Measurements from ENCODE around the gene KSR2. TPM values are rescaled to one million over a fixed set of nuclear protein-coding genes. Genes with fewer than 3 reads are reported as not detected.

Gene KSR2
- total RNA-seq, 2 donors from 2014 or later, result 1.1 to 2.0 TPM

GRCh38 chr12:117461732-117462131, 507.1 kb downstream of the KSR2 start:
- Histone ChIP-seq H3K9ac (ENCODE audit: extremely low read depth, low read length, poor library complexity, severe bottlenecking) (no peak overlapping the region), H3K4me1 (ENCODE audit: control insufficient read depth, insufficient read depth, low read length) (no peaks in the 10 kb centered on the region), H3K9me3 (ENCODE audit: control insufficient read depth, low read length) (no peaks in the 10 kb centered on the region), H3K4me3 (ENCODE audit: low read length) (no peak overlapping the region), H3K36me3 (ENCODE audit: control insufficient read depth, insufficient read depth, low read length) (no peaks in the 10 kb centered on the region), H3K27ac (ENCODE audit: low read depth, low read length) (no peak overlapping the region), H3K27me3 (ENCODE audit: control insufficient read depth, insufficient read depth, low read length, poor library complexity, severe bottlenecking) (no peaks in the 10 kb centered on the region)
- Mint-ChIP-seq H3K27ac (no peak overlapping the region), H3K36me3 (ENCODE audit: low read depth) (no peaks in the 10 kb centered on the region), H3K4me3 (no peak overlapping the region), H3K9me3 (no peaks in the 10 kb centered on the region), H3K4me1 (no peaks in the 10 kb centered on the region), H3K27me3 (ENCODE audit: insufficient read depth) (peaks cover 3% of the 10 kb centered on the region)
- no peak for TF ChIP-seq CTCF (conservative IDR thresholded peaks at IDR 0.05)
- DNase-seq, result no peak
- 96 to 100% methylated on average over 1 to 2 of the region's 3 CpGs for WGBS, 2 experiments (ENCODE audit: insufficient coverage in 1 of 2, insufficient read length in 1 of 2)

- TF ChIP-seq CTCF (conservative IDR thresholded peaks at IDR 0.05), result no peak
- Mint-ChIP-seq H3K4me1 (no peaks in the 10 kb centered on the region), H3K27ac (no peak overlapping the region), H3K36me3 (ENCODE audit: low read depth) (no peaks in the 10 kb centered on the region), H3K4me3 (no peak overlapping the region), H3K27me3 (ENCODE audit: insufficient read depth) (peaks cover 3% of the 10 kb centered on the region), H3K9me3 (no peaks in the 10 kb centered on the region)
- no peak overlapping the region for H3K4me3 ChIP-seq (ENCODE audit: low read length)
- H3K27me3 ChIP-seq (ENCODE audit: control insufficient read depth, insufficient read depth, low read length, poor library complexity, severe bottlenecking), result no peaks in the 10 kb centered on the region
- H3K9ac ChIP-seq (ENCODE audit: extremely low read depth, low read length, poor library complexity, severe bottlenecking), result no peak overlapping the region
- 83% methylated on average over 1 of the region's 1 CpG for WGBS, 2 experiments (ENCODE audit: insufficient coverage in 1 of 2, insufficient read length in 1 of 2)
- no peaks in the 10 kb centered on the region for H3K4me1 ChIP-seq (ENCODE audit: control insufficient read depth, insufficient read depth, low read length)
- H3K27ac ChIP-seq (ENCODE audit: low read depth, low read length), result no peak overlapping the region
- no peaks in the 10 kb centered on the region for H3K36me3 ChIP-seq (ENCODE audit: control insufficient read depth, insufficient read depth, low read length)
- no peaks in the 10 kb centered on the region for H3K9me3 ChIP-seq (ENCODE audit: control insufficient read depth, low read length)
- DNase-seq, result no peak
These were observed 509.6 kb downstream of the KSR2 start for GRCh38 chr12:117459229-117459628.

- H3K9ac ChIP-seq (ENCODE audit: extremely low read depth, low read length, poor library complexity, severe bottlenecking), result no peak overlapping the region
- H3K9me3 Mint-ChIP-seq, result peaks cover 2% of the 10 kb centered on the region
- H3K27me3 ChIP-seq (ENCODE audit: control insufficient read depth, insufficient read depth, low read length, poor library complexity, severe bottlenecking), result no peaks in the 10 kb centered on the region
- H3K36me3 ChIP-seq (ENCODE audit: control insufficient read depth, insufficient read depth, low read length), result no peaks in the 10 kb centered on the region
- H3K36me3 Mint-ChIP-seq (ENCODE audit: low read depth), result no peaks in the 10 kb centered on the region
- DNase-seq, result no peak
- H3K4me3 Mint-ChIP-seq, result no peak overlapping the region
- no peak overlapping the region for H3K27ac ChIP-seq (ENCODE audit: low read depth, low read length)
- H3K4me3 ChIP-seq (ENCODE audit: low read length), result no peak overlapping the region
- H3K27ac Mint-ChIP-seq, result no peak overlapping the region
- no peaks in the 10 kb centered on the region for H3K9me3 ChIP-seq (ENCODE audit: control insufficient read depth, low read length)
- H3K4me1 ChIP-seq (ENCODE audit: control insufficient read depth, insufficient read depth, low read length), result no peaks in the 10 kb centered on the region
- 83 to 87% methylated on average over 1 to 3 of the region's 3 CpGs for WGBS, 2 experiments (ENCODE audit: insufficient coverage in 1 of 2, insufficient read length in 1 of 2)
- H3K27me3 Mint-ChIP-seq (ENCODE audit: insufficient read depth), result peaks cover 3% of the 10 kb centered on the region
- TF ChIP-seq CTCF (conservative IDR thresholded peaks at IDR 0.05), result no peak
- H3K4me1 Mint-ChIP-seq, result no peaks in the 10 kb centered on the region
These were observed 511.6 kb downstream of the KSR2 start for GRCh38 chr12:117457189-117457588.

Measured in endodermal cell (in vitro differentiated cells).